Activated naive CD4-positive, alpha-beta T cell treated with Interleukin-2 at 50 U/mL for 16 hours (primary cell): Measurements from ENCODE around the gene MLF2.

Experiments used
- DNase-seq: peaks from one replicate; pipeline ENCODE4 v3.0.0-alpha.2; 2020

Gene MLF2

DNA sequence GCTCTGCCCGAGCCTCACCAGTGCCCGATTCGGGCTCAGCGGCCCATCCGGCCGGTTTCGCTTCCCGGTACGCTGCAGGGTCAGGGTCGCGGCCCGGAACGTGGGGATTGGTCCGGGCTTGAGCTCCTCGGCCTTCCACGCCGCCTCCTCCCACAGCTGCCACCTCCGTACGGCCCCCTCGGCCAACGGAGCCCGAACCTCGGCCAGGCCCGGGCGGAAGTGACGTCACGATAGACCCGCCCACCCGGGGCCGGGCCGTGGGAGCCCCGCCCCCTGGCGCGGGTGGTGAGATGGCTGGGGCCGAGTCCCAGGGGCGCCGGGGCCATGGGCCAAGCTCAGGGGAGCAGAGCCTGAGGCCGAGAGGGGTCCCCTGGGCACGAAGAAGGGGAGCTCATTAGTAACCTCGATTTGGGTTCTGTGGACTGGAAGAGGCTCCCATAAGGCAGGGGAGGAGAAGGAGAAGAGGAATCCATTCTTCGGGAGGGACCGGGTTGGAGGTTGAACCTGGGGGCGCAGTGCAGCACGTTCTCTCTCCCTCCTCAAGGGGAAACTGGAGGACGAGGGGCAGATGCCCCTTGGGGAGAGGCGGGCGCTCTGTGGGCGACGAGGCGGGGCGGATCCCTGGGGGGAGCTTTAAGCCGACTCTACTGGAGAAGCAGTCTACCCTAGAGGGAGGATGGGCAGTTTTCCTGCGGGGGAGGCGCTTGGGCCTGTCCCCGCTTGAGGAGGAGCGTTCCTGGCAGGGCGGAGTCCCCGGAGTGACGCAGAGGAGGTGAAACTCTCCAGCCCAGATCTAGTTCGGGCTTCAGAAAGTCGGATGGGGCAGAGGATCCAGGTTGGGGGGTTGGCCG is at the start of gene MLF2:
Gene MLF2 (minus strand): TSS at position 221 of the 851 bp plus-strand sequence. CDS start 807 bp downstream, outside the sequence.
- DNase-seq = peak; percentile 98

- no peak for DNase-seq
These were observed 46.2 kb upstream of the MLF2 start for GRCh38 chr12:6799147-6799546.

DNA sequence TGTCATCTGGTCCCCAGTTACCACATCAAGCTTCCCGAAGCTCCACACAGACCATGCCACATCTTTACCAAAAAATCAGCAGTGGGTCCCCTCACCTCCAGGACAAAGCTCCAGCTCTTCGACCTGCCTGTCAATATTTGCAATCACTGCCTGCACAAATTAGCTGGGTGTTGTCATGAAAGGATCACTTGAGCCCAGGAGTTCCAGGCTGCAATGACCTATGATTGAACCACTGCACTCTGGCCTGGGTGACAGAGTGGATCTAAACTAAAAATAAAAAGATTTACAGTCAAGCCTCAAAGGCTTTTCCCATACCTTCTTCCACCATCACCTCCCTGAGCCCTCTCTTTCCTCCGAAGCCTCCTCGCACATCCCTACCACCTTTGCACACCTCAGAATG is 43.6 kb upstream of the MLF2 start:
- no peak for DNase-seq

- no peak for DNase-seq
These were observed 42.1 kb upstream of the MLF2 start for GRCh38 chr12:6795088-6795487.

DNA sequence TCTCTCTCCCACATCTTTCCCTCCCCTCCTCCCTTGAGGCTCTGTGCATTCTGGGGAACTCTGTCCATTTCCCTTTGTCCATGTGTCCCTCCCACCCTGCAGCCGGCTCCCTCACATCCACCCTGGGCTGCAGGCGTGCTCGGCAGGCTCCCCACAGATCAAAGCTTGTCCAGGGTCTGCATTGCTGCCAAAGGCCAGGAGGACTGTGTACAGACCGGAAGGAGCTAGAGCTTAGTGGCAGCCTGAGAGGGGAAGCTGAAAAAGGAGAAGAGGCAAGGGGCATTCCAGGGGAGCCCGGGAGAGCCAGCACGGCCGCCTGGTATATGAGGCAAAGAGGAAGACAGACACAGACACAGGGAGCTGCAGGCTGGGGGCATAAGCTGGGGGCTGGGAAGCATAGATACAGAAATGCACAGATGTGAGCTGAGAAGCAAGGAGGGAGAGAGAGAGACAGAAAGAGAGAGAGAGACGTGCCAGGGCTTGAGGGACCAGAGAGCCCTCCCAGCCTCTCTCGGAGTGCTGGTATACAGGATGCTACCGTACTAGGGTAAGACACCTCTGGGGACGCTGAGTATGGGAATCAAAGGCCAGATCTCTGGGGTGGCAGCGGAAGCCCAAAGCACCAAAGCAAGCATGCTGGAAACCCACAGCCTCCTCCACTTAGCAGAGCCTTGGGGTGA is 39.7 kb upstream of the MLF2 start:
- DNase-seq = peak; percentile 27

- DNase-seq = peak; percentile 45
These were observed 39.1 kb upstream of the MLF2 start for GRCh38 chr12:6791931-6792520.

GRCh38 chr12:6790496-6791150 is 37.7 kb upstream of the MLF2 start:
- DNase-seq = peak; percentile 59

DNA sequence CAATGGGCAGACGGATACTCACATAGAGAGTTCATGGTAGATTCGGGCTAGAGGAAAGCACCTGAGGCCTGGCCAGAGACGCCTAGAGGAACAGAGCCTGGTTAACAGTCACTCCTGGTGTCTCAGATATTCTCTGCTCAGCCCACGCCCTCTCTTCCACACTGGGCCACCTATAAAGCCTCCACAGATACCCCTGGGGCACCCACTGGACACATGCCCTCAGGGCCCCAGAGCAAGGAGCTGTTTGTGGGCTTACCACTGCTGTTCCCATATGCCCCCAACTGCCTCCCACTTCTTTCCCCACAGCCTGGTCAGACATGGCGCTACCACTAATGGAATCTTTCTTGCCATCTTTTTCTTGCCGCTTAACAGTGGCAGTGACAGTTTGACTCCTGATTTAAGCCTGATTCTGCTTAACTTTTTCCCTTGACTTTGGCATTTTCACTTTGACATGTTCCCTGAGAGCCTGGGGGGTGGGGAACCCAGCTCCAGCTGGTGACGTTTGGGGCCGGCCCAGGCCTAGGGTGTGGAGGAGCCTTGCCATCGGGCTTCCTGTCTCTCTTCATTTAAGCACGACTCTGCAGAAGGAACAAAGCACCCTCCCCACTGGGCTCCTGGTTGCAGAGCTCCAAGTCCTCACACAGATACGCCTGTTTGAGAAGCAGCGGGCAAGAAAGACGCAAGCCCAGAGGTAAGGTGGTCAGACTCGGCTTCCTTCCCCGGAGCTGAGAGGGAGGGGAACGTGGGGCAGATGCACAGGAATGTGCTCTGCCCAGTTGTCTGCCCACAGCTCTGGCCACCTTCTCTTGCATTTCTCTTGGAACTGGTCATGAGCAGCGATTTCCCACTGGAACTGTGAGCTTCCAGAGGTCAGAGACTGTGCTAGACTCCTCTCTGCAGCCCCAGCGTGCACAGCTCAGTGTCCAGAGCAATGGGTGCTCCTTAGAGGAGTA is 36.3 kb upstream of the MLF2 start, which contains the start of gene CD4:
Gene CD4 (plus strand): TSS at position 557 of the 953 bp plus-strand sequence. CDS start 10,611 bp downstream, outside the sequence.
- DNase-seq = peak; percentile 77

GRCh38 chr12:6787309-6787708 is 34.4 kb upstream of the MLF2 start:
- no peak for DNase-seq

GRCh38 chr12:6786416-6787094 is 33.6 kb upstream of the MLF2 start:
- no peak for DNase-seq

DNA sequence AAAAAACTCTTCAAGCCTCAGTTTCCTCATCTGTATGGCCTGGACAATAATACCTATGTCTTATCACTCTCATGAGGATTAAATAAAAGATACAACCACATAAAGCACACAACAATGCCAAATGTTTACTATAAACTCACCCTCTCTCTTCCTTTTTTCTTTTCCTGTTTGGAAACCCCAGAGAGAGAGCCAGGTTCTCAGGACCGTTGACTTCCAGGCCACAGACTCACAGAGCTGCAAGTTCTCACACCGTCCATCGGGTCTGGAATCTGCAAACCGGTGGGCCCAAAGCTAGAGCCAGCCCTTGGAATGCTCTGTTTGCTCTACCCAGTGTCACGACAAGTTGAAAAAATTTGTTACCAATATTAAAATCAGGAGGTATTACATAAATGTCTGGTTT is 31.8 kb upstream of the MLF2 start:
- DNase-seq = no peak

DNA sequence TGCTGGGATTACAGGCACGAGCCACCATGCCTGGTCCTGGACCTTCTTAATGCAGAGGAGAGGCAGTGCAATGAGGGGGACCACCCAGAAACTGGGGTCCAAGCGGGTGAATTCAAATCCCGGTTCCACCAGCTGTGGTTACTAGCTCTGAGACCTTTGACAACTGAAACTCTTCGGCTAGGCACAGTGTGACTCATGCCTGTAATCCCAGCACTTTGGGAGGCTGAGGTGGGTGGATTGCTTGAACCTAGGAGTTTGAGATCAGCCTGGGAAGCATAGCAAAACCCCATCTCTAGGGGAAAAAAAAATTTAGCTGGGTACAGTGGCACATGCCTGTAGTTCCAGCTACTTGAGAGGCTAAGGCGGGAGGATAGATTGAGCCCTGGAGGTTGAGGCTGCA is 31.4 kb upstream of the MLF2 start:
- no peak for DNase-seq

DNA sequence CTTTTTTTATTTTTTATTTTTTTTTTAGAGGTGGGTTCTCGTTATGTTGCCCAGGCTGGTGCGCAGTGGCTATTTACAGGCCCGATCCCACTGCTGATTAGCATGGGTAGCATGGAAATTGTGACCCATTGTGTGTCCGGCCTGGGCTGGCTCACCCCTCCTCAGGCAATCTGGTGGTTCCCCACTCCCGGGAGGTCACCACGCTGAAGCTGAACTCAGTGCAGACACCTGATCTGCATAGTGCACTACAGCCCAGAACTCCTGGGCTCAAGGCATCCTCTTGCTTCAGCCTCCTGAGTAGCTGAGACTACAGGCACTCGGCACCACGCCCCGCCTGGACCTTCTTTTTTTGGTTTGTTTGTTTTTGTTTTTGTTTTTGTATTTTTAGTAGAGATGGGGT is 30.9 kb upstream of the MLF2 start:
- DNase-seq = no peak

DNA sequence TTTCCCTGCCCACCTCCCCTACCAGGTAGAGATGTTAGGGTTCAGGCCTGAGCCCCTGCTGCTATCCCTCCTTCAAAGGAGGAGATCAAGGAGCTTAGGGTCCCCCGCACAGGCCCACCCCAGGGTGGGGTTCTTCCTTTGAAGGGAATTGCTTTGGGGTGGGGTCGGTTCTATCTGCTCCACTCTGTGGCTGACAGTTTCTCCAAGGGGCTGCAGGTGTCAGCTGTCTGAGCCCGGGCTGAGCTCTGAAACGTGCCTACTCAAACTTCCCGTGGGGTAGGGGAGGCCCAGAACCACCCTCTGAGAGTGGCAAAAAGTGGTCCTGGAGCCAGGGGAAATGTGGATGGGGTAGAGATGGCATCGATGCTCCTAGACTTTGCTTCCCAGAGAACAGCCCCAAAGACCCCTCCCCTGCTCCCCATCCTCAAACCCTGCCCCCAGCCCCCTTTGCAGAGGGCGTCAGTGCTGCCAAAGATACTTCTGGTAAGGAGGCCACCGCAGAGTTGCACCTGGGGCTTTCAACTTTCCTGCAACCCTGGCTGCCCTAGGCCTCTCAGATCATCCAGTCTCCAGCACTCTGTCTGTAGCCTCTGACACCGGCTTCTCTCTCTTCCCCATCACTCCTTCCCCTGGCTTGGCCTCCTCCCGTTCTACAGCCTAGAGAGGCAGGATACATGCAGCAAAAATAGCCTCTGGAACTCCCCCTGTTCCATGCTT is 30.1 kb upstream of the MLF2 start:
- no peak for DNase-seq

DNA sequence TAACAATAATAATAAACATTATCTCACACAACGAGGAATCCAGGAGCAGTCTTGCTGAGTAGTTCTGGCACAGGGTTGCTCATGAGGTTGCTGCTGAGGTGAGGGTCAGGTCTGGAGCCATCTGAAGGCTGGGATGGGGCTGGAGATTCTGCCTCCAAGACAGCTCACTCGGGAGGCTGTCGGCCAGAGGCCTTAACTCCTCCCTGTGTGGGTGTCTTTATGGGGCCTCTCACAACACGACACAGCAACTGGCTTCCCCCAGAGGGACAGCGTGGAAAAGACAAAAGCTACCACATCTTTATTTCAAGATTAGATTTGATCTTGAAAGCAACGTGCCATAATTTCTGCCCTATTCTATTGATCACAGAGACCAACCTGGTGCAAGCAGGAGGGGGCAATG is 29.2 kb upstream of the MLF2 start:
- DNase-seq = no peak

DNA sequence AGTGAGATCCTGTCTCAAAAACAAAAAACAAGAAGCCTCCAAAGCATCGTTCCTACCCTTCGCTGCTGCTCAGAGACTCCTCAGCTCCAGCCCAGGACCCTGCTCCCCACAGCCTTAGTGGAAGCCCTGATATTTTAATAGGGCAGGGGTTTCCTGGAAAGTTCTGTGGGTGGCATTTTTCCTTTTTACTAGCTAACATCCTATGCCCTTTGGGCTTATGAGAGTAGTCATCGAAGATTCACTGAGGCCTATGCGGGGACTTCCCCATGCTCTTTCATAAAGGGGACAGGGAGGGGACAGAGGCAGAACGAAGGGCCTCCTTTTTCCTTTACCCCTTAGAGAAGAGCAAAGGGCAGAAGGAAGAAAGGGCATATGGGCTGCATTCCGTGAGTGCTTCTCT is 27.6 kb upstream of the MLF2 start:
- DNase-seq = no peak

GRCh38 chr12:6779708-6780432 is 26.9 kb upstream of the MLF2 start:
- no peak for DNase-seq

DNA sequence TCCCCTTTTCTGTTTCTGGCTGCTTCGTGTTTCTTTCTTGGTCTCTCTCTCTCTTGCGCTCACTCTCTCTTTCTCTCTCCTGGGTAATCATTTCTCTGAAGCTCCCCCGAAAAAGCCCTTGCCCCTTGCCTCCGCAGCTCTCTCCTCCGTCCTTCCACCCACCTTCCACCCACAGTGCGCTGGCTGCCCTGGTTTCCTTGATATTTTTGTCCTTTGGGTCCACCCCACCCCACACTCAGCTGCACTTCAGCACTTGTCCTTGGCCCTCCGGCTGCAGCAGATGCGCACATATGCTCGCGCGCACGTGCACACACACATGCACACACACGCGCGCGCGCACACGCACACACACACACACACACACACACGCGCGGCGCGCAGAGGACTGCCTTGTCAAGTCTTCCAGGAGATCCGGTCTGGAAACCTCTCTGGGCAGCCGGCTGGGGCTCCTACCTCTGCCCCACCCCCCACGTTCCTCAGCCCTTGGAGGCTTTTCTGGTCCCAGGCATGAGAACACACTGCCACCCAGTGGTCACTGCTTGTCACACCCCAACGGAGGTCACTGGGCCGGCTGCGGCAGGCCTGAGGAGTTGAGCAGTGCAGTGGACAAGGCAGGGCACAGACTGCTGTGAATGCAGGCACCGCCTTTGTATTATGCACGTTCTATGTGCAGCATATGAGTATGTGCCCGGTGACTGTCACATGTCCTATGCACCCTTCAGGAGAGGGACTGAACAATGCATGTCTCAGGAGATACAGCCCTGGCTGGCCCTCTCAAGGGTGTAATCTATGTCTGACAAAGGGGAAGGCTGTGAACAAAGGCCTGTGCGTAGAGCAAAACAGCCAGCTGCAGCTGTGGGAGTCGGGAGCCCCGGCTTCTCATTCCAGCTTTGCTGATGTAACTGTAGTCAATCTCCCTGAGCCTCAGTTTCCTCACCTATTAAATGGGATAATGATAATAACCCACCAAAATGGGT is 25.9 kb upstream of the MLF2 start:
- peak; percentile 89 for DNase-seq

- DNase-seq = no peak
These were observed 25.3 kb upstream of the MLF2 start for GRCh38 chr12:6778217-6778573.
